HG02759 (cell line): ENCODE results near the gene STRADA.
"Not testable (repeated sequence)": the region's sequence is repeated elsewhere in the genome, so short reads cannot be mapped to it uniquely, and the experiment has no call there.

Experiments
- ATAC-seq: cut with Tn5 transposase; IDR thresholded peaks from one replicate; pipeline ENCODE4 v1.9.1; 2021; ENCODE audit warnings: mild to moderate bottlenecking, moderate library complexity; ENCODE audit not compliant: unreplicated experiment

STRADA gene

DNA sequence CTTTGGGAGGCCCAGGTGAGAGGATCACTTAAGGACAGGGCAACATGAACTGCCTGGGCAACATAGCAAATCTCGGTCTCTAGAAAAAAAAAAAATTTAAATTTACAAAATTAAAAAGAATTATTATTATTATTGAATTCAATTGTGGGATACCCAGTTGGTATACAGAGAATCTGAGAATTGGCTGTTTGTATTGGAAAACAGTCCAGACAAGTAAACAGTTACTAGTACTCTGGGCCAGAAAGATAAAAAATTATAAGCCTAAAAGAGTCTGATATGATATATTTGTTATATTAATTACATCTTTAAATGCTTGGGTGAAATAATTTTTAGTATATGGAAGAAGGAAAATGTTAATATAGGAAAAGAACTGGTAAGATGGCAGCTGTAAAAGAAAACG lies 16.8 kb upstream of the STRADA start:
- ATAC-seq = no peak

DNA sequence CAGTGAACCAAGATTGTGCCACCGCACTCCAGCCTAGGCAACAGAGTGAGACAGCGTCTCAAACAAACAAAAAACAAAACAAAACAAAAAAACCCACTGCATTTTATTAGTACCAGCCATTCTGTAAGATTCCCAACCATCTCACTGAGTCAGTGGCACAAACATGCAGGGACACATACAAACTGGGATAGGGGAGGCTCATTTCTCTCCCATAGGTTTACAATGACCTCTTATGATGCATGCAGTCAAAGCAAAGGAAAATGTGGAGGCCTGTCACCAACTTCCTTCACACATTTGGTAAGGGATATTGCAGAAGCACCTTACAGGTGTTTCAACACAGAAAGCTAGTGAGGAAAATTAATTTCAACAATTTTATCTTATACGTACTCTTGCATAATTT lies 12.4 kb upstream of the STRADA start:
- ATAC-seq = no peak

DNA sequence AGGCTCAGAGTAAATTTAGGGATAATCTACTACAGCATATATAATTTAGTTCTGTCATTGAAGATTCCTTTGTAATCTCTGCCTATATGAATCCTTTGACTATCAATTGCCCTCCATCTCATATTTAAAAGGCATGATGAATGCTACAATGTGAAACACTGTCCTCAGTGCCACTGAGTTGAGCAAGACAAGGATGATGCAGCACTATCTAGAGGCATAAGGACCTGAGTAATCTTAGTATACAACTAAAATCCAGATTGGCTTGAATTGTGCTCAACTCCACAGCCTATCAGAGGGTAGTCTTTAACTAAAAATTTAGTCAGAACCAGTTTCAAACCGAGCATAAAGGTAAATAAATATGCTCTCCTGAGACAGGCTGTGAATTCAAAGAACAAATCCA lies 11.6 kb upstream of the STRADA start:
- no peak for ATAC-seq

DNA sequence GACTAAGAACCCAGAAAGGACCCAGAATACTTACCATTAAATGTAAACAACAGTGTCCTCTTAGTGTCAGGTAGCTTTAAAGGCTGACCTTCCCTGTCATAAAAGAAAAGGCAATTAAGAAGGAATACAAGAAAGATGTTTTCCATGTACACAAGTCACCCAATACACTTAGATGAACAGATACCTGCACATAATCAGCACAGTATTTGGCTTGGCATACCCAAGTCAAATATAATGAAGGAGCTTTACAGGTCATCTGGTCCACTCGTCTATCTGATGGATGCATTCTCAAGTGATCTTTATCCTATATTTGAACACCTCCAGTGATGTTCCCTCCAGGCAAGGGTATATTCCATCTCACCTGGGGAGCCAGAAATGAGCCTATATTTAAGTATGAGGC lies 11.1 kb upstream of the STRADA start:
- ATAC-seq = no peak

DNA sequence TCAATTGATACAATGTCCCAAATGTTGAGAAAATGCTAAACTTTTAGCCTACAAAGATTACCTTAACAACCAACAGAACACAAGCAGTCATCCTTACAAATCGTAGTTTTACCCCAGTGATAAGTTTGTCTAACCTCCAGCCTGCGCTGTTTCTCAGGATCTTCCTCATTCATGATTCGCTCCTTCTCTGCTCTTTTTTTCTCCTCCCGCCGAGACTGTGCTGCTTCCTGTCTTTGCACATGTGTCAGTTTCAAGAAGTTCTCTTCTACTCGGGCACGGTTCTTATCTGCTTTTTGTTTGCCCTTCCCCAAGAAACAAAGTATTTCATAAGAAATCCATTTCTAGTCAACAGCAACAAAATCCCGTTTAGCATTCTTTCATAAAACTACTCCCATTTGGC lies 10.2 kb upstream of the STRADA start:
- no peak for ATAC-seq

DNA sequence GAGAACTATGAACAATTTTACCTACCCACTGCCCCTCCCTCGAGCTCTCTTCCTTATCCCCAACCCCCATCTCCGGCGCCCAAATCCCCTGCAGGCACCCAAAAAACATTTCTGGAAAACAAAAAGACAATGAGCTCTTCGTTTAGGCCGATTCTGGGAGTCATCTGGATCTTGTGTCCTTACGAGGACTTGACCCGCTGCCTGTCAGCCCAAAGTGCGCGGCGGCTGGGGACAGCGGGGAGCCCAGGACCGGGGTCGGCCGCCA lies 524 bp downstream of the STRADA start:
- ATAC-seq = peak; percentile 1

DNA sequence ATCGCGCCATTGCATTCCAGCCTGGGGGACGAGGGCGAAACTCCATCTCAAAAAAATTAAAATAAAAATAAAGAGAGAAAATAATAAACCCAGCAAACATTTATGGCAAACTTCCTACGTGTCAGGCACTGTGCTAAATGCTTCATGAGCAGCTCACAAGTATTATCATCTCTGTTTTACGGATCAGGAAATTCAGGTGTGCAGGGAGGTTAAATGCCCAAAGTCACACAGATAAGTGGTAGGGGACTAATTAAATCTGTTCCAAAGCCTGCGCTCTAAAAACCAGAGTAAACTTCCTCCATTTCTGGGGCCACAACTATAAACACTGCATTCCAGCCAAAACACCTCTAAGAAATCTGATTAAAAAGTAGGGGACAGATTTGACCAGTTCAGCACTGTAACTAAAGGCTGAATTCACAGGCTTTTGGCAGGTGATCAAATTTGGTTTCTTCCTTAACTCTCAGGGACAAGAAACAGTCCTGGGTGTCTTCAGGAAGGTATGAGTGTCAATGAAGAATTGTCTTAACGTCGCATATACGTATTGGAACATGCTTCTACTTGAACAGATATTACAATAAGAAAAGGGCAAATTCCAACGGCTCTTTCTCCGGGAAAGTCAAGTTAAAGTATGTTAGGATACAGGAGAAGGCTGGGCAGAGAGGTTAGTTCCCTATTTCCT lies 996 bp downstream of the STRADA start:
- ATAC-seq = no peak

DNA sequence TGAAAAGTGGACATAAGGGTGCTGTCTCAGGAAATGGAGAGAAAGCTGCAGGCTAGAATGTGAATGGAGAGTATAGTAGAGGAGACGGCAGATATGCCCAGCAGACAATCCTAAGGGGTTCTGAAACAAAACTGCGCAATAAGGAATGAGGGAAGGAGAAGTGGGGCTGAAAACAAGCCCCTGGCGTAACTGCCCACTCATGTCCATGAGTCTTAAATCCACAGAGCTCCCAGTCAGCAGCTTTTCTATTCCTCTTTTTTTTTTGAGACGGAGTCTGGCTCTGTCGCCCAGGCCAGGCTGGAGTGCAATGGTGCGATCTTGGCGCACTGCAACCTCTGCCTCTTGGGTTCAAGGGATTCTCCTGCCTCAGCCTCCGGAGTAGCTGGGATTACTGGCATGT lies 5.9 kb downstream of the STRADA start:
- no peak for ATAC-seq

DNA sequence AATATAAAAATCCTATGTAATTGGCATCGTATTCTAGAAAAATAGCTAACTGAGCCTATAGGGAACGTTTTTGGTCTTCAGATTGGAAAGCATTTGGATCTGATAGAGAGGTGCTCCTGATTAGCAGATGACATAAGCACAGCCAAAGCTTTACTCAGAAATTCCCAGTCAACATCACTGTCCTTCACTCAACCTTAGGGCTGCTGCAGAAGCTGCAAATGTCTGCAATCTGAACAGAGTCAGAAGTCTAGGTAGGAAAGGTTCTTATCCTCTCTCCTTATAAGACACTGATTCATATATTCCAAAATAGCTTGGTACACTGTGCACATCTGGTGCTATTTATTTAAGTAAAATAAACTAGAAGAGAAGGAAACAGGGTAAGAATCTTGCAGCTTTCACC lies 19.2 kb downstream of the STRADA start:
- ATAC-seq = no peak

DNA sequence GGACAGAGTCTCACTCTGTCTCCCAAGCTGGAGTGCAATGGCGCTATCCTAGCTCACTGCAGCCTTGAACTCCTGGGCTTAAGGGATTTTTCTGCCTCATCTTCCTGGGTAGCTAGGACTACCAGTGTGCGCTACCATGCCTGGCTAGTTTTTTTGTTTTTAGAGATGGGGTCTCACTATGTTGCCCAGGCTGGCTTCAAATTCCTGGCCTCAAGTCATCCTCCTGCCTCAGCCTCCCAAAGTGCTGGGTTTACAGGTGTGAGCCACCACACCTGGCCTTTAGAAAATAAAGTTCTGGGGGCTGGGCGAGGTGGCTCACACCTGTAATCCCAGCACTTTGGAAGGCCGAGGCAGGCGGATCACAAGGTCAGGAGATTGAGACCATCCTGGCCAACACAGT lies 21.4 kb downstream of the STRADA start:
- ATAC-seq = not testable (repeated sequence)

DNA sequence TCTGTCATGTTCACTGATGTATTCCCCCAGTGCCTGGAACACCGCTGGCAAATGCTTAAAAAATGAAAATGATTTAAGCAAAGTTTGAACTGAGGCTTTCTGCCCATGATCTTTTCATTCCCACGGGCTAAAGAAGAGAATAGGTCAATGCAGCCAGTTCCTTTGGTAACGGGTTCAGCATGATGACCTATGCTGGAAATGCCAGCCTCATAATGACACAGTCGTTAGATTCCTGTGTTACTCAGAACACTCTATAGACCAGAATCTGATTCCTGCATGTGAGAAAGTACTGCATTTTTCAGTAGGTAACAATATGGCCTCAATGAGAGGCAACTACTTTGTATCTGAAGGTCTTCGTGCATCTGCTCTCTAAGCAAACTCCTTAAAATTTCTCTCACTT lies 22.6 kb downstream of the STRADA start:
- ATAC-seq = no peak

DNA sequence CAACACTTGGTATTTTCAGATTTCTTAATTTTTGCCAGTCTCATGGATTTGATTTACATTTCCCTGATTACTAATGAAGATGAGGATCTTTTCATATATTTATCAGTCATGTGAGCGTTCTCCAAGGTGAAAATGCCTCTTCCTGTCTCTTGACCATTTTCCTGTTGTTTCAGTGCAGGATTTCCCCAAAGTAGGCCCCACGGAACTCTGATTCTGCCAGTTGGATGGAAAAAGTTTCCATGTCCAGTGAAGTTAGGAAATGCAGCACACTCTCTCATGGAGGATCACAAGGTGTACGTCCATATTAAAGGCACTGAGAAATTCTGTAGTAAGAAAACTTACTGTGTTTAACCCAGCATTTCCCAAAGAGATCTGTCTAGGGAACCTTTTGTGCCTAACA lies 25.2 kb downstream of the STRADA start:
- ATAC-seq = no peak

DNA sequence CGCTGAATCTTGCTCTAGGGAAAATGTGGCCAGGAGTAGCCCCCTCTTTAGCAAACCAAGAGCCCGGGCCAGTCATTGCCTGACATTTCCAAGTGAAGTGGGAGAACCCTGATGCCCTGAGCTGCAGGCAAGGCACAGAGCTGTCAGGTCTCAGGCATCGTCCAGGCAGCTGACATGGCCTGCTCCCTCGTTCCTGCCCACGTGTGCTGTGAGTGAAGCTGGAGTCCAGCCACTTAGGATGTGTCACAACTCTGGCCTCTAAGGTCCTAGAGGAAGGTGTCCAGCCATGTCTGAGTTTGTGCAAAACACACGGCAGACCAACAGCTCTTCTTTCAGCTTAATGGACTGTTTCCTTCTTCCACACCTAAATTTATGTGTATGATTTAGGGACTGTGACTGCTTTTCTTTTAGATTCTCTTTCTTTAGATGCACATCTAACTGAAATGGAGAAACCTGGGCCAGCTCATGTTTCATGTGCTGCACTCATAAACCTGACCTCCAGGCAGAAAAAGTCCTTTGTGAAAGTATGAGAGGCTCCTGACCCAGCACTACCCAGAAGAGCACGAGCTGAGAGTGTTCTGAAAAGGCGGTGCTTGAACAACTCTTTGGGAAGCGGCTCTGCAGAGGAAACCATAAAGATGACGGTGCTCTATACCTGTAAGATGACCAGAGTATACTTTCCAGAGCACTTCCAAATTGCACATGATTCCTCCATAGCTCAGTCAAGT lies 26.9 kb downstream of the STRADA start:
- no peak for ATAC-seq

DNA sequence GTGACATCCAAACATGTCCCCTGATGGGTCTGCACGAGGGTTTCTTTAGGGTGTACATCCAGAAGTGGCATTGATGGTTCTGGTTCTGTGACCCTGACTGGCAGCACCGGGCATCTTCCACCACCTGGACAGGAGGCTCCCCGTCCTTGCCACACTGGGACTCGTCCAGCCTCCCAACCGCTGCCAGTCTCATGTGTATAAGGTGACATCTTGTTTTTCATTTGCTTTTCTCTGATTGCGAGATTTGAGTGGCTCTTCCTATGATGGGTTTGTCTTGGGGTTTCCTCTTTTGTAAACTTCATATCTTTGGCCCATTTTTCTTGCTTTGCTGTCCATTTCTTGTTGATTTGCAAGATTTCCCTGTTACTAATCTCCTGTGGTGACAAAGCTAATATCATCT lies 32.5 kb downstream of the STRADA start:
- no peak for ATAC-seq

DNA sequence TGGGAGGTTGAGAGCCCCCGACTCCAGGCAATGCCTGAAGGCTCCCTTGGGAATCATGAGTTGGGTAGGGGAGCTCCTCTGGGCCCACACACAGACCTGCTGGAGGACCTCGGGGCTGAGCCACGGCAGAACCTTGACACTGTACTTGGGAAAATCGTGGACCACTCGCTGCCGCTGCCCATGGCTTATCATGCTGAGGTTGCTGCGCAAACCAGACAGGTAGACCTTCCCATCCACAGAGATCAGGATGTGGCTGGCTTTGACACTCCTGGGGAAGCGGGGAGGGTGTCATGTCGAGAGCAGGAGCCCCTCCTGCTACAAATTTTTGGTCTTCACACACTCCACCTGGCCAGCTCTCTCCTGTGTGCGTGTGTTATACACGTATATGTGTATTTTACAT lies 34.4 kb downstream of the STRADA start:
- no peak for ATAC-seq

DNA sequence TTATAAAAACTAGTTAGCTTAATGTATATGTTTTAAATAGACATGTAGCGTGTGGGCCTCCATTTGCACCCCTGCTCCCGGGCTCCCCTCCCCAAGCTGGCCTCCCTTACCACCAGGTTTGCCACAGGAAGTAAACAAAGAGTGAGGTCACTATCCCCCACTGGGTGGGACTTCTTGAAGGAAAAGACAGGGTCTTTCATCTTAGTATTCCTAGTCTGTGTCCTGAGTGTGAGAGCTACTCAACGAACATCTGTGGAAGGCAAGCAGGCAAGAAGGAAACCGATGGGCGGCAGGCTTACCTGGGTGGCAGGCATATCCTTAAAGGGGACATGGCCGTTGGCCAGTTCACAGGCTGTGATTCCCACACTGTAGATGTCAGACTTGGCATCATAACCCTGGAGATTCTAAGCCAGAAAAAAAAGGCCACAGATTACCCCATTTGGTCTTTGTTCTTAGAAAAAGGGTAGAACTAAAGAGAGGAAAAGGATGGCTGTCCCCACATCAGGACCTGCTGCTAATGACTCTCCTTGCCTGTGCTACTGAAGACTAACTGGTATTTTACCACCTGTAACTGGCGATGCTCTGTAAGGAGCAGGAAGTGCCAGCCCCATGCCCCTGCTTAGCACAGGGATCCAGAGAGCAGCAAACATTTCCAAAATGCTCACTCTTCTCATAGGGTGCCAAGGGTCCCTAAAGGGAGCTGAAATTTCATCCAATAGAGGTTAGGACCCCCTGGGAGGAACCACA lies 35.1 kb downstream of the STRADA start:
- no peak for ATAC-seq

DNA sequence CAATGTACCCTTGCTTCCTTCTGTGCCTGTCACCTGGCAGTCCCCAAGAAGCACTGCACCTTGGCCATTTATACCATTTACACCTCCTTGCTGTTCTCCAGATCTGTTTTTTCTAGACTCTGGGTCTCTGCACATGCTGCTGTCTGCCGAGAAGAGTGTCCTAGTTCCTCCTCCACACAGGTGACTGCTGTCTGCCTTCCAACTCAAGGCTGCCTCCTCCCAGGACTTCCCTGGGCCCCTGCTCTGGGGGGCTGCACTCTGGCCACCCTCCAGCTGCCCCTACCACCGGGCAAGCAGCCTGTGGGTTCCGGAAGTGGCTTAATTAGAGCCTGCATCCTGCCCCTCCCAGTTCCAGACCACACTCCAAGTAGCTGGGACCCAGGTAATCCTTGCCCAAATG lies 35.9 kb downstream of the STRADA start:
- ATAC-seq = no peak

DNA sequence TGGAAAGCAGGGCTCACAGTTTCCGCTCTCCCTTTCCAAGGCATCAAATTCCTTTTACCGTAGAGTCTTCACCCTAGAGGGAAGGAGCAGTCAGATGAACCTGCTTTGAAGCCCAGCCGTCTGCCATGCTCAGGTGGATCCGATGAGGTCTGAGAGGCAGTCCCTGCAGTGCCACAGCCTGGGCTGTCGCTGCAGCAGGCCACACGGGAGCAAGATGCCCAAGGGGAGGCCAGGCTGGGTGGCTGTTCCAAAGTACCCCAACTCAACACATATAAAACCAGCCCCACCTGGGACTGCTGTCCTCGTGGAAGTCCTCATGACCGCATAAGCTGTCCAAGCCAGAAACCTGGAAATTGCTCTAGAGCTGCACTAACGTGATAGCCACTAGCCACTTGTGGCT lies 36.8 kb downstream of the STRADA start:
- ATAC-seq = no peak

DNA sequence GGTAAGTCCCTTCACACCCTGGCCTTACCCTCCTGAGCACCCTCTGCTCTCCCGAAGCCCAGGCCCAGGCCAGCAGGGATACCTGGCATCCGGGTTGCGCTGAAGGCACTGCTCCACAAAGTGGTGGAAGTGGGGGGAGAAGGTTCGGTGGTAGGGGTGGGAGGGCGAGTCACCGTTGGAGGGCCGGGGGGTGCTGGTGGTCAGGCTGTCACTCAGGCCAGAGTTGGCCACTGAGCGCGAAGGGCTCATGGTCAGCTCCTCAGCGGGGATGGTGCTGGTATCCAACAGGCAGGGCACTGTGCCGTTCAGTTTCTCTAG lies 37.4 kb downstream of the STRADA start:
- no peak for ATAC-seq

DNA sequence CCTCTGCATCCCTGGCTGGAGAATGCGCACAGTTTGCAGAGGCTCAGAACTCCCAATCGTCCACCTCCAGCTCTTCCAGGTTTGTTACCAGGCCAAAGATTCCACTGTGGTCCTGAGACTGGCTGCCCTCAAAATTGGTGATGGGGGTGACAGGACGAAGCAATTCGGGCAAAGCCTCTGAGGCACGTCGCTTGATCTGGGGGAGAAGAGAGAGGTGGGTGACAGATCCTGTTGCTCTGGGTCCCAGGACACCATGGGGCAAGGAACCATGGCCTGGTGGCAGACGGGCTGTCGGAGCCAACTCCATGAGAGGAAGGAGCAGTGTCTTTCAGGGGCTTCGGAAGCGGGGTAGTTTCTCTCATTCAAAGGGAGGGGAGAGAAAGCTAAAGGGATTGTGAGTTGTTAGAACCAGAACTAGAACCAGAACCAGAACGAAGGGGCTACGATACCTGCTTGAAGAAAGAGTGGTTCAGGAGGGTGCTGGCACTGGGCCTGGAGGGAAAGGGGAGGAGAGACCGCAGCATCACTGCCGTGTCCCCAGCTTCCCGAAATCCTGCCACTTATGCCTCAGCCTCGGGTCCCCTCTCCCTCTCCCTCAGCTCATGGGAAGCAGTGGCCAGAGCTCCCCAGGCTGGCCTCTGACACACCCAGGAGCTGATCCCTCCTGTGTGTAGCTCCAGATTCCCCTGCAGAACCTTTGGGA lies 37.9 kb downstream of the STRADA start:
- ATAC-seq = no peak

DNA sequence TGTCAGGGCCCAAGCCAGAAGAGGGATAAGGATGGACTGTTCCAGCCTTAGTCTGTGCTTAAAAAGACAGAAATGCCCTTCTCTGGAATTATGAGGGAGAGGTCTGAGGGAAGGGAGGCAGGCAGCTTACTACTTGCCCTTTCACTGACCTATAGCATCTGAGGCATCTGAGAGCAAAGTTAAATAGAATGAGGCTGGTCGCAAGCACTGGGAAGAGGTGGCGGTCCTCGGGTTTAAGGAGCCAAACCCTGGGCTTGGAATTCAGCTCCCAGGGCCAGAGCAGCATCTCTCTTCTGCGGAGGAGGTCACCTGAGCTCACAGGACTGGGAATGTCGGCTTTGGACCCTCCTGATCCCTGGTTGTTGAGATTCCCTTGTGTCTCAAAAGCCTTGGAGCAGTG lies 38.6 kb downstream of the STRADA start:
- ATAC-seq = no peak

DNA sequence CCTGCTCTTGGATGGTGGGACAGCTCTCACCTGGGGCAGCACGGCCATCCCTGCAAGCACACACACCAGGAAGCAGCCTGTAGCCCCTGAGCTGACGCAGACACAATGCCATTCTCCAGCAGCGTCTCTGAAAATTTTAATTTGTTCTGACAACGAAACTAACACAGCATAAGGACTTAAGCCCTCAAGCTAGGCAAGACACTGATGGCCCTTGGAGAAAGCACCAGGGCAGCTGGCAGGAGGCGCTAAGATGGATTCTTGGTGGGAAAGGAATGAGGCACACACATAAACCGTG lies 38.9 kb downstream of the STRADA start:
- no peak for ATAC-seq
